GM19468 (cell line): ENCODE data around the gene KDM4D.
A peak's percentile ranks its signal among the peaks of the same experiment; 100 is the strongest.
"Not testable (repeated sequence)": the region's sequence is repeated elsewhere in the genome, so short reads cannot be mapped to it uniquely, and the experiment has no call there.

ENCODE experiments used
- ATAC-seq: cut with Tn5 transposase; IDR thresholded peaks from one replicate; pipeline ENCODE4 v1.9.1; 2021; ENCODE audit warnings: mild to moderate bottlenecking, moderate library complexity, moderate number of reproducible peaks; ENCODE audit not compliant: unreplicated experiment; ENCODE audit errors: extremely low read depth

KDM4D gene

DNA sequence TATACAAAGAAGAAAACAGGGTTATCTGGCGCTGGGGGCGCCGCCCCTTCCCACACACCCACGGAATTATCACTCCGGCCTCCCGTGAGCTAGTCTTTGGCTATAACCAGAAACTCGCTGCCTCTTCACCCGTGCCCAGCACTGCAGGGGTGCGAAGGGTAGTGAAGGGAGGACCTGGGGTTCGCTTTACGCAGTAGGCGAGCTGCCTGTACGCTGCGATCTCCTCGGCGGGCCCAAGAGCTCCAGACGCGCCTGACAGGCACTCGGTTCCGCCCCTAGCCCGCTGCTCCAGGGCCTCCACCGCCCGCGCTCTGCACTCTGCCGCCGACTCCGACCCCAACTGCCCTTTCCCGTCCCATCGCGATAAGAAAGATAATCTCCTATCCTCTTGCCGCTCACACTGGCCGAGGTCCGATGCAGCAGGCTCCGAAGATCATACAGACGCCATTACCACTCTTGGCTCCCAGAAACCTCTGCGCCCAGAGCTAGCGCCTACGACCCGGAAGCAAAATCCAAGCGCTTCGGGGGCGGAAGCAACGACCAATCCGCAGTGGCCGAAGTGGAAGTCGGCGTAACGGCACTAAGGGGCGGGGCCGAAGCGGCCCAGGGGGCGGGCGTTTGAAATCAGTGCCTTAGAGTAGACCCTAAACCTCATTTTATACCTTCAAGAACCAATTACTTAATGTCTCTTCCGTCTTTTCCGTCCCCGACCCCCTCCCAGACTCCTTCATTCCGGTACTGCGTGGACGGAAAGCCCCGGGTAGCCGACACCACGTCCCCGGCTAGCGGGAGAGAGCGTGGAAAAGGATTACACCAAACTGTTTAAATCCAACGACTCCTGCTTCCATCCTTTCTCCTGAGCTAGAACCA, at the start of gene KDM4D, which contains the start of gene CWC15:
Gene KDM4D (plus strand): TSS at position 611 of the 870 bp plus-strand sequence. CDS start 23,664 bp downstream, outside the sequence.
Gene CWC15 (minus strand): TSS at position 458 of the 870 bp plus-strand sequence. CDS start 1,371 bp downstream, outside the sequence.
- ATAC-seq: peak; percentile 99

DNA sequence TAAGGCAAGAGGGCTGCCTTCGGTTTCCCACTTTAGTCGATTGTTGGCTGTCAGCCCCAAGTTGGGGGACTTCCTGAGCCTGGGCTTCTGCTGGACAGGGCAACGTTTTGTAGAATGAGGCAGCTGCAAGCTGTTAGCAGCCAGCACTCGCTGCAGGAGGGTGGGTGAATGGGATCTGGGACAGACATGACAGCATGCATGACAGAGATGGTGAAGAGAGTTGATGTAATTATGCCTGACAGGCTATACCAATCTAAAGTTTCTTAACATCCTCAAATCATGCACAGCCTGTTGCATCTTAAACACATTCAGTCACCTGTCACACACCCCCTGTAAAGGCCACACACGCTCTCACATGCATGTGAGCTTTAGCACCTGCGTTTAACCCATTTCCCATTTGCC, 49.3 kb upstream of the KDM4D start:
- ATAC-seq: no peak

DNA sequence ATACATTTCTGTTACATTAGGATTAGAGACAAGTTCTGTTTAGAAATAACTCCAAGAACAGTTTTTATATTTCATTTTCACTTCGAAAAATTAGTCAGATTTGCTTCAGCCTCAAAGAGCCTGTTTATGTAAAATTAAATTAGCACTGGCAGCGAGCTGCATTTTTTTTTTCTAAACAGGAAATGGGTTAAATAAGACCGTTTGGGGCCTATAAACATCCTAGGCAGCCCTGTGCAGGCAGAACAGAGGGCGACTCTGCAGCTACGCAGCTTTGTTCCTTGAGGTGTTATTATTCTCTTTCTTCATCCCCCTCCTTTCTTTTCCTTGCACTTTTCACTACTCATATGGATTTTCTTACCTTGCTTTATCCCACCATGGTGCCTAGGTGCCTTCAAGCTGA, 48.9 kb upstream of the KDM4D start:
- ATAC-seq: no peak

DNA sequence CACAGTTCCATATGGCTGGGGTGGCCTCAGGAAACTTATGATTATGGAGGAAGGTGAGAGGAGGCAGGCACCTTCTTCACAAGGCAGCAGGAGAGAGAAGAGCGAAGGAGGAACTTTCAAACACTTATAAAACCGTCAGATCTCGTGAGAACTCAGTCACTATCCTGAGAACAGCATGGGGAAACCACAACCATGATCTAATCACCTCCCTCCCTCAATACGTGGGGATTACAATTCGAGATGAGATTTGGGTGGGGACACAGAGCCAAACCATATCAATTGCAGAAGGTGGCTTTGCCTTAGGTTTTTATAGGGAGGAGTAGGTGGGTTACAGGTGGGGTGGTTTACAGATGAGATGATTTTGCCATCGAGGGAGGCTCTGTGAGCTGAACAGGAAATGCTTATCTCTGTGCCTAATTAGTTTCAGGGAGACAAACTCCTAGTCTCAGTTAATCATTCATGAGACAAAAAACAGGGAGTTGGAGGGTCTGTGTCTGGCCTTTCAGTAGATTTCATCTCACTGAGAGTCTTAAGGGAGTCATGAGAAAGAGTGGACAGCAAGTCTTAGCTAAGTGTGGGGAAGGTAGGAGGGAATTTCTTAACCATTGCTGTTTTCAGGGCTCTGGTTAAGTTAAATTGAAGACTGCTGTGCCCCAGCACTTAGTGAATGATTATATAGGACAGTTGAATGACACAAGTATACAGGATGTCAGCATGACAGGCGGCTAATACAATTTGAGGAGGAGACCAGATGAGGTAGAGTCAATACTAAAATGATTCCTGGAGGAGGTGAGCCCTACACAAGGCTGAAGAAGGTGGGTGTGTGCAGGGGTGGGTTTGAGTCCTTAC, 47.9 kb upstream of the KDM4D start:
- ATAC-seq: peak; percentile 33

DNA sequence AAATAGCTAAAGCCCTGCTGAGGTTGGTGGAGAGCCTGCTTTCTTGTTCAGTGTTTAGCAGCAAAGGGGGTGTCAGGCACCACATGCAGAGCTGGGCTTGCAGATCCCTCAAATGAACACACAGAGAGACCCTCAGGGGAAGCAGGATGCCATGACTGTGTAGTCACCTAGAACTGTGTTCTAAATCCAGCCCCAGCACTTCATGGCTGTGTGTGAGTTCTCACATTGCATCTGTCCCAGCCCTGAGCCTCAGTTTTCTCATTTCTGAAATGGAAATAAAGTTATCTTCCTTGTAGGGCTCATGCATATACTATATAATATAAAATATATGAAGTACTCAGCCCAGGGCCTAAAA, 47.3 kb upstream of the KDM4D start:
- peak; percentile 37 for ATAC-seq

DNA sequence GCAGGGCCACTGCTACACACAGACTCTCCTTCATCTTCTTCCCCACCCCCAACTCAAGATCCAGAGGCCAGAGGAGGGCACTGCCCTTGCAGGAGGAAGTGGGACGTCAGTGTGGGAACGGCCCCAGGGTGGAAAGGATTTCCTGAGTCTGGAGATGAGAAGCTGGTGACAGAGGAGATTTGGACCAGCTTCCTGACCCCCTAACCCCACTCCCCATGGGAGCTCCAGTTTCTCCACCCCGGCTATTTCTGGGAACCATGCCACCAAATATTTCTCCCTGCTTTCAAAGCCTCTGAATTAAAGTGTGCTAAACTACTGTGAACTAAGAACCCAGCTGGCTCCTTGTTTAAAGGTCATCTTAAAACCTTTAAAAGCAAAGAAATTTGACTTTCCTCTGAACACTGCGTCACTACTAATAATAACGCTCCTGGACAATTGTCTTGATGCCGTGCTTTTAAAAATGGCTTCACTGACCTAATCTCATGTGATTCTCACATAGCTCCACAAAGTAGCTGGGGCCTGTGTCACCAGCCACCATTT, 46.7 kb upstream of the KDM4D start:
- no peak for ATAC-seq

DNA sequence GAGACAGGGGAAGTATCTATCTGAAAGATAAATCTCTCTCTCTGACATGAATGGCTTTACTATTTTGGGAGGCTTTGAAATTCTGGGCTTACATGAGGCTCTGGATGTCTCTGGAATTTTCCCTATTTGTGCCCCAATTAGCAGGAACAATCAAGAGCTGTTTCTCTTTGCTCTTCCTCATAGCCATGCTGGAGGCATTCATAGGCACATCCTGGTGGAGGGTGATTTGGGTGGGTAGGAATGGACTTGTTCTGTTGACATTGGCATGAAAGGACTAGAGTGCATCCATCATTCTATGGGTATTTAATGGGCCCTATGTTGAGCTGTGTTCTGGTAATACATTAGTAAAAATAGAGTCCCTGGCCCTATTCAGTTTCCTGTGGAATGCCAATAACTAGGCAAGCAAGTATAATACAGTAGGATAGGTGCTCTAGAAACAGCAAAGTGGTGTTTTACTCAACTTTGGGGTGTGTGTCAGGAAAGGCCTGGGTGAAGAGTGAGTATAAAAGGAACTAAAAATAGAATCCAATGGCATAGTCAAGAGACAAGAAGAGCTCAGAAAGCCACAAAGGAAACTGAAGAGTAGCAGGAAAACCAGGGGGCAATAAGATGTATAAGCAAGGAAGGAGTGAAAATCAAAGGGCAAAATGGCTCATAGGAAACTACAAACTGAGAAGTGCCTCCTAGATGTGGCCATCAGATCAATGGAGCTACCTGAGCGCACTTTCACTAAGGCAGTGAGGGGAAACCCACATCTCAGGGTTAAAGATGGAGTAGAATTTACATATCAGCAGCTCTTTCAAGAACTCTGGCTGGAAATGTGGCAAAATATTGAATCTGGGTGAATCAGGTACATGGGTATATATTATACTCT, 45.2 kb upstream of the KDM4D start:
- ATAC-seq: no peak

DNA sequence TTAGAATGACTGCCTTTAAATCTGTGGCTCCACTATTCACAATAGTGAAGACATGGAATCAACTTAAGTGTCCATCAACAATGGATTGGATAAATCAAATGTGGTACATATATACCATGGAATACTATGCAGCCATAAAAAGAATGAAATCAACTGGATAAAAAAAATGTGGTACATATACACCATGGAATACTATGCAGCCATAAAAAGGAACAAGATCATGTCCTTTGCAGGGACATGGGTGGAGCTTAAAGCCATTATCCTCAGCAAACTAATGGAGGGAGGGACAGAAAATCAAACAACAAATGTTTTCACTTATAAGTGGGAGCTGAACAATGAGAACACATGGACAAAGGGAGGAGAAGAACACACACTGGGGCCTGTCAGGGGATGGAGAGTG, 41.4 kb upstream of the KDM4D start:
- ATAC-seq: not testable (repeated sequence)

DNA sequence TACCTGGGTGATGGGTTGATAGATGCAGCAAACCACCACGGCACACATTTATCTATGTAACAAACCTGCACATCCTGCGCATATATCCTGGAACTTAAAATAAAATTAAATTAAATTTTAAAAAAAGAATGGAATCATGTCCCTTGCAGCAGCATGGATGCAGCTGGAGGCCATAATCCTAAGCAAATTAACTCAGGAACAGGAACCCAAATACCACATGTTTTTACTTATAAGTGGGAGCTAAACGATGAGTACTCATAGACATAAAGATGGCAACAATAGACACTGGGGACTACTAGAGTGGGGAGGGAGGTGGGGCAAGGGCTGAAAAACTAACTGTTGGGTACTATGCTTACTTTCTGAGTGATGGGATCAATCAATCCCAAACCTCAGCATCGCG, 41.0 kb upstream of the KDM4D start:
- ATAC-seq: no peak

DNA sequence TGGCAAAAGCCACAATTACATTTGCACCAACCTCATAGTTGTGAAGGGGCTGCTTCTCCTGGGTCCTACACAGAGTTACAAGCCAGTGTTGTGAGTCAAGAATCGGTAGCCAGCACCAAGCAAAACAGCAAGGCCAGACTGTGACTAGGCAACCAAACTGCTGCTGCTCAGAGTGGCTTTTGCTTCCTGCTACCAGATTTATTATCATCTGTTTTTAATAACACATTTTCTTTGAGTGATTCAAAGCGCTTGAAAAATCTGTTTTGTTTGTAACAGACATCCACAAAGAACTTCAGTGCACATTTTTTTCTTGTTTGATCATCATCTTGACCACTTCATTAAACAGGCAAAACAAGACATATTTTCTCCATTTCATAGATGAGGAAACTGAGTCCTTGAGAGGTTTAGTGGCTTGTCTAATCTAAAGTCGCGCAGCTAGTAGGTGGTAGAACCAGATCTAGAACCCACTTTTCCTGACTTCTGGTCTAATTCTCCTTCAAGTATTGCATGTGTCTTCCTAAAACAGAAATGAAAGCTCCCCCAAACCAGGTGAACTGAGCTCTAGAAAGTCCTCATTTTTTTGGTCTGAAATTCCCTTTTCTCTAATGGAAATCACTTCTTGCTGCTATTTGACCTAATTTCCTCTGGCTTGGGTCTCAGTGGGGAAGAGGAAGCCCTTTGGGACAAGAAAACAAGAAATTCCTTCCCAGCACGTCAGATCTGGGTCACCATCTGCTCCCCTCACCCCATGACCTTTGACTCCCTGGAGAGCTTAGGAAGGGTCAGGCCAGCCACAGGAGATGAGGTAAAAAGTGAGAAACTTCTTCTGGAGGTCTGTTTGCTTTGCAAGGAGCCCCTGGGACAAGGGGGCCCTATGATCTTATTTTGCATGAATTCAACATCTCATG, 40.0 kb upstream of the KDM4D start:
- no peak for ATAC-seq

DNA sequence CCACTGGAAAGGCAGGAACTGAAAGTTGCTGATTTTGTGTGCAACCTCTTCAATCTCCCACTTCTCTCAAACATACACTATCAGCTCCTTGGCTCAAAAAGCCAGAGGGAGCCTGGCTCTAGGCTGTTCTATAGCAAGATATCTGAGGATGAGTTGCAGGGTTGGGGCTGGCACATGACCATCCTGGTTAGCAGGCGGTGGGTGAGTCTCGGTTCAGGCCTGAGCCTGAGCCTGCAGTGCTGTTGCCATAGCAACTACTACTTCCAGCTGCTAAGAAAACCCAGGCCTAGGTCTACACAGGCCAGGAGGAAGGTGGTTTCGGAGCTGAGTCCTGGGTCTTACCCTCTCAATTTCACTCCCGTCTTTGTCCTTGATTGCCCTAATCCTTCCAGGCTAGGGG, 39.1 kb upstream of the KDM4D start:
- ATAC-seq: no peak

DNA sequence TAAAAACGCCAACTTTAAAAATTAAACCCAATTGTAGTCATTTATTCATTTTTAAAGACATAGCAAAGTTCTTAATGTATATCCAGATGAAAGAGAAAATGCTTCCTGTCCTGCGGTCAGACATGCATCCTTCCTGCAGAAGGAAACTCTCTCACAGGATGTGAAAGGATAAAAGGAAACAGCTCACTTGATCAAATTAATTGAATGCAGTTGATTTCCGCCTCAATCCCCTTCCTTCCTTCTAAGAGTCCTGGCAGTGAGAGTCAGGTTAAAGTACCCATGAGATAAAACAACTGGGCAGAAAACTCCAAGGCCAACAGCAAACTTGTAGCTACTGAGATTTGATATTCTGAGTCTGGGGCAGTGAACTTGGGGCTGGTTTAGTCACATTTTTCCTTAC, 38.7 kb upstream of the KDM4D start:
- no peak for ATAC-seq

DNA sequence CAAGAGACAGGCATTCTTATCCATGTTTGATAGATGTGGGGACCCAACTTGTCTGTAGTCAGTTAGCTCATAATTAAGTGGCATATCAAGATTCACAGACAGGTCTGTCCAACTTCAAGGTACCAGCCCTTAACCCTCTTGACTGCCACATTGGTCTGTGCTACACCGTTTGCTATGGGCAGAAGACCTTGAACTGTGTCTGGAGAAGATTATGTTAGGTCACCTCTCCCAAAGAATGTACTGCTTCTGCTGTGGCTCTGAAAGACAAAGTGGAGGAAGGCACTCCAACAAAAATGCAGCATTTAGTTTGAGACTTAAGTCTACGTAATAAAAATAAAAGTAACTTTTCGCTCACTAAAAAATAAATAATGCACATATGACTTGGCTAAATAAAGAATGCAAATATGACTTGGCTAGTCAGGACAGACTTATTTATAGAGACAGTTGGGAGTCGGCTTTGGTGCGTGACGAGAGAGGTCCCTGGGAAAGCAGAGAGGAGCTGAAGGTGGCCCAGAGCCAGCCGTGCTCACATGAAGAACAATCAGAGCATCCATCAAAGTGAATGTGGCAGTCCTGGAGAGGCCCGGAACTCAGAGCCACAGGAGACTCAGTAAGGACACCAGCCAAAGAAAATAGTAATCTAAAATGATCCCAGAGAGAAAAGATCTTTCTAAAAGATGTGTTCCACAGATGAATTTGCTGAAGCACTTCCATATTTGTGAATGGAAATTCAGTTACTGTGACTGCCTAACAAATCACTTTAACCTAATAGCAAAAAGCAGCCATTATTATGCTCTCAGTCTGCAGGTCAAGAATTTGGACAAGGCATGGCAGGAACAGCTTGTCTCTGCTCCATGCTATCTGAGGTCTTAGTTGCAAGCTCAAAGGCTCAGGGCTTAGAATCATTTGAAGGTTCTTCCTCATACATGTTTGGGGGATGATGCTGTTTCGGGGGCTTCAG, 35.1 kb upstream of the KDM4D start:
- ATAC-seq: no peak

DNA sequence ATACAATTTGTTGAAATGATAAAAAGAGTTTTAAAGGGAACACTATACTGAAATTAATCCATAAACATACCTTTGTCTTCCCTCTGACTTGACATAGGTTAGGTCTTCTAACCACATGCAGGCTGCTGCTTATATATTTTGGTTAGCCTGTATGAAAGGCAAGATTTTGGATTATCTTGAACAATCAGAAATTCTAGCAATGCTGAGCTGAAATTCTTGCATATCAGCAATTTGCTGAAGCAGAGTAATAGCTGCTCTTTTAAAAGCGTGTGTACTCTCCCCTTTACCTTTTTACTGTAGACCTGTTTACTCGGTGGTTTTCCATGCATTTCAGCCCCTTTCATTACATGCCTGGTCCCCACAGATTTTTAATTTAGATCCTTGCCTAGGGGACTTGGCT, 34.2 kb upstream of the KDM4D start:
- ATAC-seq: no peak

DNA sequence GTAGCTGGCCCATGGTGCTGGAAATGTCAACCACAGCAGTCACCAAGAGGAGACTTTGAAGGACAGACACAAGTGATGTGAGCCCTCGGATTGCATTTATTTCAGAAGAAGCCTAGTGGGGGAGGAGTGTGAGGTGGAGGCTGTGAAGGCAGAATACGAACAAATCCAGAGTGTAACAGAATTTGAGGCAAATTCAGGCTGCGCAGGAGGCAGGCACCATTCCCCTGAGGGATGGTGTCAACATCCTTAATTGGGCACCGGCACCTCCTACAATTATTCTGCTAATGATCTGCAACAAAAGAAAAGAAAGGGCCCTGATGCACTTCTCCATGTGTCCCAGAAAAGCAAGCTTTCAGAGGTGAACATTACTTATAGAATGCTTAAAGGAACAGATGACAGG, 32.4 kb upstream of the KDM4D start:
- no peak for ATAC-seq

DNA sequence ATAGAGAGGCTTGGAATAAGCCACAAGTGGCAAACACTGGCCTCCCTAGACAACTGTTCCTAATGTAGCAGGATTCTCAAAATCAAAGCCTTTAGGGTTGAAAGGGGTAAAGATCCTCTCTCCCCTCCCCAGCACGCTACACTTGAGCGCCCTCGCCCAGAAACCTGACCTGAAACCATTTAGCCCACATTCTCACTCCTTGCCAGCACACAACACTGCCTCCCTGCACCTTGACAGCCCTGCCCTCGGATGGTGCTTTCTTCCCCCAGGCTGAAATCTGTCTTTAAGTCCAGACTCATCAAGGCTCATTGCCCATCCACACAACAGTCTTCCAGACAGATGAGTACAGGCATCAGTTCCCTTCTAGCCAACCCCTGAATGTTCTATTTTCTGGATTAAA, 26.7 kb upstream of the KDM4D start:
- ATAC-seq: no peak

DNA sequence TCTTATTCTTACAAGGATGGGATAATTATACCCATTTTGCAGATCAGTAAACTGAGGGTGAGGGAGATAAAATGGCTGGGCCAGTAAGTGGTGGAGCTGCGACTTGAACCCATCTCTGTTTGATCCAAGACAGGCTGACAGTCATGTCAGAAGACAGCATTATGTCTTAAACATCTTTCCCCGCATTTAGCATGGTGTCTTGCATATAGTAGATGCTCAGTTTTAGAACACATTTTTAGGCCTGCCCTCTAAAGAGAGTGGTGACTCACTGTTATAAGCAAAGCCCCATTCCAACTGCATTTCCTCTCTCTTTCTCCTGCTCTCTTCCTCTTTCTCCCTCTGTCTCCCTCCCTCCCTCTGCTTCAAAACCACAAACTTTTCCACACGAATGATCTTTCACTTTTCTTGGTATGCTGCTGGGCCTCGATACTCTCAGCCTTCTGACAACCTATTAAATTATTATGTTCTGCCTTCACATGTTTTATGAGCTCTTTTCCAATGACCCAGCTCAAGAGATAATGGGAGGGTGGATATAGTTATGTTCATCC, 25.4 kb upstream of the KDM4D start:
- no peak for ATAC-seq

DNA sequence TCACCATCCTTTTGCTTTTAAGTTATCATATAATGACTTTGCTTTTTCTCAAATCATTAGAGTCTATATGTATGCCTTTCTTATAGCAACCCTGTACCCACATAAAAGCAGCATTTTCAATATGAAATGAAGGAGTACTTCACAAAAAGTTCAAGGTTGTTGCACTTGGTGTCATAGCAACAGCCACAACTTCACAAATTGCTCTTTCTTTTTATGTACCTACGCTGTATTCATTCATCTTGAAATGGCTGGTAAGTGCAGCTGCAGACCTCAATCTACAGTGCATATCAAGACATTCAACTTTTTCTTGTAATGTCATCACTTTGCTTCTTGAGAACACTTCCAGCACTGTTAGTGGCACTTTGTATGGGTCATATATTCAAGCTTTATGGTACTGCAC, 18.8 kb upstream of the KDM4D start:
- ATAC-seq: no peak
